HG03565 (cell line): Measurements from ENCODE around the gene ST6GAL1.
"Not testable (repeated sequence)": the region's sequence is repeated elsewhere in the genome, so short reads cannot be mapped to it uniquely, and the experiment has no call there.

ENCODE experiments used
- ATAC-seq: cut with Tn5 transposase; IDR thresholded peaks from one replicate; pipeline ENCODE4 v1.9.1; 2021; ENCODE audit warnings: mild to moderate bottlenecking, moderate library complexity; ENCODE audit not compliant: unreplicated experiment

The ST6GAL1 gene

GRCh38 chr3:186991470-186991869 lies 61.1 kb downstream of the ST6GAL1 start:
- ATAC-seq: no peak

DNA sequence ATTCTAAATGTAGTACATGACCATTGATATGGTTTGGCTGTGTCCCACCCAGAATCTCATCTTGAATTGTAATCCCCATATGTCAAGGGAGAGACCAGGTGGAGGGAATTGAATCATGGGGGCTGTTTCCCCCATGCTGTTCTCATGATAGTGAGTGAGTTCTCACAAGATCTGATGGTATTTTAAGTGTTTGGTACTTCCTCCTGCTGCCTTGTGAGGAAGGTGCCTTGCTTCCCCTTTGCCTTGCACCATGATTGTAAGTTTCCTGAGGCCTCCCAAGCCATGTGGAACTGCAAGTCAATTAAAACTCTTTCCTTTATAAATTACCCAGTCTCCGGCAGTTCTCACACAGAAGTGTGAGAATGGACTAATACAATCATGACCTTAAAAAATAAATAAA lies 61.8 kb downstream of the ST6GAL1 start:
- not testable (repeated sequence) for ATAC-seq

GRCh38 chr3:186993210-186993782 lies 63.0 kb downstream of the ST6GAL1 start:
- no peak for ATAC-seq

DNA sequence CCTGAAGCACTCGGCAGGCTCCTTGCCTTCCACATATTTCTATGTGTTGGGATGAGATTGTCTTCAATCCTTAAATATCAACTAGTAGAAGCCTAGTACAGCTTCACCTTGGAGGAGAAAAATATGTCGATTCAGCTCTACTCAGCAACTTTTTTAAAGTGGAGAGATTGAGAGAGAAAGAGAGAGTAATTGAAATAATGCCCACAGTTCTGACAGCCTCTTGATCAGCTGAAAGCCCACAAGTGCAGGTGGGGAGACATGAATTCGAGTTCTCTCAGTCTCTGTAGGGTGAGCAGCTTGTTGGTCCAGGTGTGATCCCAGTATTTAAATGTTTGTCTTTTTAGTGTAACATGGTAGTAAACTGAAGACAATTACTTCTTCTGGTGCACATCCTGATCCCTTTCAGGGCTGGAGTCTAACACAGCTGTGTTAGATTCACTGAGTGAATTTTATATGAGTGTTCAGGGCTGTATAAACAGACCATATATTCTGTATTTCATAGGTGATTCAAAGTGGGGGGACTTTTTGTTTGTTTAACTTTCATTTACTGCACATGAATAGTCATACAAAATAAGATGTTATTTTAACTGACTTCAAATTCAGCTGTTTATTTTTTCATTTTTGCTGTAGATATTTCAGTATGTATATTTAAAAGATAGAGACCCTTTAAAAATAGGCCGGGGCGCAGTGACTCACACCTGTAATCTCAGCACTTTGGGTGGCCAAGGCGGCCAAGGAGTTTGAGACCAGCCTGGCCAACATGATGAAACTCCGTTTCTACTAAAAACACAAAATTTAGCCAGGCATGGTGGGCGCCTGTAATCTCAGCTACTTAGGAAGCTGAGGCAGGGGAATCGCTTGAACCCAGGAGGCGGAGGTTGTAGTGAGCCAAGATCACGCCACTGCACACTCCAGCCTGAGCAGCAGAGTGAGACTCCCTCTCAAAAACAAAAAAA lies 64.0 kb downstream of the ST6GAL1 start:
- no peak for ATAC-seq

DNA sequence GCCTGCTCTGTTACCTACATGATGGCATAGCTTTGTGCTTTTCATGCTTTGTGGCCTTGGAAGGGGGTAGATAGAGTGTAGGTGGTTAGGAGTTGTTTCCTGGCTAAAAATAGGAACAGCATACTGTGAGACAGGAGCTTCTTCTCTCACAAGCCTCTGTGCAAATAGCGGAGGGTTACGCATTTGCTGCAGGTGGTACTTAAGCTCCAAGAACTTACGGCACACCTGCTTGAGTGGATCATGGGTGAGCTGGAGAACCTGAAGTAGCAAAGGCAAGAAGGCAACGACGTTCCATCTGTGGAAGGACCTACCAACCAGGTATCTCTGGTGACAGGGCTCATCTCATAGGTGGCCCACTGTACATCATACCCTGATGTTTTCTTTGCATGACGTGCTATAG lies 66.0 kb downstream of the ST6GAL1 start:
- ATAC-seq: no peak

DNA sequence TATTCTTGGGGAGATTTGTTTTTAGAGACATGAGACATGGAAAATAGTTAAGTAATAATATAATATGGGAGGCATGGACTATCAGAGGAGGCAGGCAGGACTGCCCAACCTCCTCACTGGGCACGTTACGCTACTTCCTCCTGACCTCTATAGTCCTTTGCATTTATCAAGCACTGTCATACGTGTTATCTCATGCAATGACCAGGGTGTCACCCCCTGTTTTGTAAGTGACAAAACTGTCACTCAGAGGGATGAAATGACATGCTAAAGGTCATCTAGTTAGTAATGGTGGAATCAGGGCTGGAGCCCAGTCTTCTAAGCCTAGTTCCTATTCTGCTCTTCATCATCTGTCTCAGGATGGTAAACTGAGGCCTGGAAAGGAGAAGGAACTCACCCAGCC lies 66.7 kb downstream of the ST6GAL1 start:
- ATAC-seq: no peak

DNA sequence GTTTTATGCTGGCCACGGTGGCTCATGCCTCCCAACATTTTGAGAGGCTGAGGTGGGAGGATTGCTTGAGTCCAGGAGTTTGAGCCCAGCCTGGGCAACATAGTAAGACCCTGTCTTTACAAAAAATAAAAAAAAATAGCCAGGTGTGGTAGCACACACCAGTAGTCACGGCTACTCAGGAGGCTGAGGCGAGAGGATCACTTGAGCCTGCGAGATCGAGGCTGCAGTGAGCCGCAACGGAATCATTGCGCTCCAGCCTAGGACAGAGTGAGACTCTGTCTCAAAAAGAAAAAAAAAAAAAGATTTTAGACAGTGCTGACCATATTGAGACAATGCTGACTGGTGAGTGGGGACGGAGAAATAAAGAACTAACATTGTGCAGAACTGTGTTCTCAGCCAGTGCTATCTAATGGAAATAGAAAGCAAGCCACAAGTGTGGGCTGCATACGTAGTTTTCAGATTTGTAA lies 67.2 kb downstream of the ST6GAL1 start:
- ATAC-seq: no peak

DNA sequence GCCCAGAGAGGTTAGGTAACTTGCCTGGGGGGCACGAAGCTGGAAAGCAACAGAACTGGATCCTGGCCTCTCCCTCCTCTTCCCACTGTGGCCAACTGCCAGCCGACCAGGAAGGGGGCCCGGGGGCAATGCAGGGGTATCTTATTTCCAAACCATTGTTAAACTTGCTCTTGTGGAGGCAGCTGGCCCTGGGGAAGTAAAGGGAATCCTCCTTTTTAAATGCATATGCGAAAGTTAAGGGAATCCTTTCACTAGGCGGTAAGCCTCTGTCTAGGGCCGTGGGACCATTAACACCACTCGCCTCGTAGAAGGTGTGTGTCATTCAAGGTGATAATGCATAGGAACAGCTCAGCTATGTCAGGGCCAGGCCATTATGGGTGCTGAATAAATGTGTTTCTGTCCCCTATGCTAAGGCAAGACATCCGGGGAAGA lies 68.6 kb downstream of the ST6GAL1 start:
- no peak for ATAC-seq

- ATAC-seq: peak; percentile 61
These were observed 70.4 kb downstream of the ST6GAL1 start for GRCh38 chr3:187000711-187001151.

- ATAC-seq: no peak
These were observed 72.6 kb downstream of the ST6GAL1 start for GRCh38 chr3:187002915-187003314.

DNA sequence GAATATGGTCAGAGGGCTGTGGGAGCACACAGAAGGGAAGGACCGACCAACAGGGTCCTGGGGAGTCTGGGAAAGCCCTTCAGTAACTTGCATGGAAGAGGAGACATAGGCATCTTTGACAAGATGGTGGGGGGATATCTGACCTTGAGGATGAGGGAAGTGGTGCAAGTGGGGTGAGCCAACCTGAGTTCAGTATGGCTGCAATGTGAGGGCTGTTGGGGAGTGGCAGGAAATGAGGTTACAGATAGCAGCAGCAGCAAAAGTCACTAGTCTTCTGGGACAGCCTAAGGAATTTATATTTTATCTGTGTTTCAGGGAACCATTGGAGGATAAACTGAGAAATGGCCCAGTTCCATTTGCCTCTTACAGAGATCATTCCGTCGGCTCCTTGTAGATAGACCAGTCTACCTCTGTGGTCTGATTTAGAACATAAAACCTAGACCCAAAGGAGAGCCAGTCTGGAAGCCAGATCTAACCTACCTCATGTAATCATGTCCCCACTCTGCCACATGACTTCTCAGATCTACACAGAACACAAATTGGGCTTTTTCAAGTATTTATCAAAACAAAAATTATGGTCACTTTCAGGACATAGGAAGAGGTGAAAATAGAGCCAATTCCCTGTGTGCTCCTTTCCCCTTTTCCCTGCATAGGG lies 75.6 kb downstream of the ST6GAL1 start:
- no peak for ATAC-seq

DNA sequence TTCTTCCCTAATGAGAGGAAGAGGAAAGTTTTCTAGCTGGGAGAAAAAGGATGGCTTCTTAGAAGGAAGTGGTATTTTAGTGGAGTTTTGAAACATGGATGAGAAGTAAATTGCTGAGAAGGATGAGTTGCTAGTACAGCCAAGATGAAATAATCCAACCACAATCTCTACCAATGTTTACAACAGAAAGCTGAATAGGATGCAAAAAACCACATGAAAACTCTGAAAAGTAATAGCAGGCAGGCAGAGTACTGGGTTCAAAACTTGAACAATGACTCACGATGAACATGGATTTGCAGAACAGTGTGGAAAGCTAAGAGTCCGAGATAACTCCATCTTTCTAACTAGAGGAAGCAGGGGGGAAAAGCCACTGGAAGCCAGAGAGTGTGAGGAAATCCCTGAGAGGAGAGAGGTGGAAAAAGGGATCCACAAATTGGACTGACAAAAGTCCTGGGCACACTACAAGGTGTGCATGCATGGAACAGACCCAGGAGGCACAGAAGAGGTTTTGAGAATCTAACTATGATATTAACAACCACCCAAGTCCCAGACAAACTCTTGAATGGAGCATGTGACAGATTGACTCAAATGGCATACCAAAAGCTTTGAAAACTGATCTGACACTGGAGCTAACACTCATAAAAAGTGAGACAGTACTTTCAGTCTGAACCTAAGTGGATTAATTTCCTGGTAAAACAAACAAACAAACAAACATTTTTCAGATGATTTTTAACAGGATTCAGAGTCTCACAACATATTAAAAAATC lies 76.7 kb downstream of the ST6GAL1 start:
- ATAC-seq: no peak

- not testable (repeated sequence) for ATAC-seq
These were observed 80.1 kb downstream of the ST6GAL1 start for GRCh38 chr3:187010382-187010781.

GRCh38 chr3:187011915-187012314 lies 81.6 kb downstream of the ST6GAL1 start:
- ATAC-seq: peak; percentile 34

GRCh38 chr3:187012609-187013051 lies 82.3 kb downstream of the ST6GAL1 start:
- ATAC-seq: no peak

DNA sequence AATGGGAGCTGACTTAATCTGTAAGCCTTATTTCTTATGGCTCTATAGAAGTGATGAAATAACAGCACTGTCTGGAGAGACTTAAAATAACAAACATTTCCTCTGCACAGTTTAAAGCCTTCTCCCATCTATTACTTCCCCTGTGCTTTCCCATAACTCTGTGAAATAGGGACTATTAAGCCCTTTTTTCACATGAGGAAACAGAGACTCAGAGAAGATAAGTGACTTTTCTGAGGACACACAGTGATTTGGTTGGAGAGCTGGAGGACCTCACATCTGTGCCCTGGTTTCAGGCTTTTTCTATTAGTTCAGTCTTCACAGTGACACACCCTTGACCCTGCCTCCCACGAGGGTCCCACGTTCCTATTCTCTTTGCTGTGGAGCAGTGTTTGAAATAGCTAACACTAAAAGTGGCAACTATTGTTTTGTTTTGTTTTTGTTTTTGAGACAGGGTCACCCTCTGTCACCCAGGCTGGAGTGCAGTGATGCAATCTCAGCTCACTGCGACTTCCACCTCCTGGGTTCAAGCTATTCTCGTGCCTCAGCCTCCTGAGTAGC lies 82.9 kb downstream of the ST6GAL1 start:
- ATAC-seq: no peak

DNA sequence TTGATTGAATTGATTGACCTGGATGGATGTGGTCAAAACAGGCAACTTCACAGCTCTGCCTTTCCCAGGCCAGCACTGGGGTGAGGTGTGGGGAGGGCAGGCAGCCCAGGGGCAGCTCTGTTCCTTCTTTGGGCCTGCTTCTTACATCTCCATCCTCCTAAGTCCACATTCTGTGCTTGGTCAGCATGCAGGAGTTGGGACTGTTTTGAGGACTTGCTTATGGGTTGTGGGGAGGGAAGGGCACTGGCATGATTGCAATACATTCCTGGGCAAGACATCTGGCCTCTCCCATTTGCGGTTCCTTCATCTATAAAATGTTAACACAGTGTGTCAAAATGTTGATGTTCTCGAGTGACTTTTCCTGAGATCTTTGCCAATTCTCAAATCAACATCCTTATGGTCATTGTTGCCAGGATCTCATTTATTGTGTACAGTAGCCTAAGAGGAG lies 84.1 kb downstream of the ST6GAL1 start:
- ATAC-seq: no peak

DNA sequence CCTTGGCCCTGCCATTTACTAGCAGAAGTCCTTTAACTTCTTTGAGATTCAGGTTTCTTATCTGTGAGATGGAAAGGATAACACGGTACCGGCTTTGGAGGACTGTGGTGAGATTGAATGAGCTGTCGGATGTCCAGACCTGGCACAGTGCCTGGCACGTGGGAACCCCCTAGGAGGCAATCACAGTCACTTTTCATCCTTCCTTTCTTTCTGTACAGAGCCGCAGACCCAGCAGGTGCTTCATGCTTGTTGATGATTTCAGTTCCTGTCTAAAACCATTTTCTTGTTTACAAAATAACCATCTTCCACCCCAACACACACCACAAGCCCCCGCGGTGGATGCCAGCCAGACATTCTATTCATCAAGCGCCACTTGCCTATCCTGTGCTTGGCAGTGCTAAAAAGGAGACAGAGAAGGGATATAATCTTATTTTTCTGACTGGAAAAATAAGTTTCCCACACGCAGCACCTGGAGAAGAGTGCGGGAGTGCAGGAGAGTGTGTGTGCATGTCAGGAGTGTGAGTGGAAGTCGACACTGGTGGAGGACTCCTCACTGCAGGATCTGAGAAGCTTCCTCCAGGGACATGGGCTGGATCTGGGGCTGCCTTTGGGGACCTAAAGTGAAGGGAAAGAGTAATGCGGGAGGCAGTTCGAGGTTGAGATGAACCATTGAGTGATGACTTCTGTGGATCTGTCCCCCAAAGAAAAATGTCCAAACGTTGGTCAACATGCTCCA lies 85.7 kb downstream of the ST6GAL1 start:
- peak; percentile 43 for ATAC-seq

GRCh38 chr3:187016639-187017345 lies 86.5 kb downstream of the ST6GAL1 start:
- no peak for ATAC-seq
